Prostate gland (tissue), 2 donors: ENCODE measurements around the gene SWAP70. TPM values are rescaled to one million over a fixed set of nuclear protein-coding genes. Genes with fewer than 3 reads are reported as not detected.

Experiments
- DNase-seq: peaks from one replicate; pipeline ENCODE4 v3.0.0-alpha.2; 2019; ENCODE audit warnings: low spot score
- H3K27ac ChIP-seq, 2 donors: fragments of 200-600 bp; sonication (generic); 2 replicates each; pipeline ENCODE4 v1.5.1; 2017 to 2019
- H3K27me3 ChIP-seq: fragments of 200-600 bp; sonication (generic); replicated peaks from 2 replicates; pipeline ENCODE4 v1.5.1; 2019; ENCODE audit not compliant: insufficient read depth
- H3K36me3 ChIP-seq, 2 donors: fragments of 200-600 bp; sonication (generic); 1 replicate in 1 of 2; 2 replicates in 1 of 2; pipeline versions ENCODE4 v1.5.1 to v1.8.1; 2017 to 2019
- H3K4me1 ChIP-seq: fragments of 200-600 bp; sonication (generic); replicated peaks from 2 replicates; pipeline ENCODE4 v1.5.1; 2019
- H3K4me3 ChIP-seq, 2 donors: fragments of 200-600 bp; sonication (generic); 2 replicates each; pipeline ENCODE4 v1.5.1; 2017 to 2019
- H3K9me3 ChIP-seq: fragments of 200-600 bp; sonication (generic); 2 replicates; pipeline ENCODE4 v1.5.1; 2017
- CTCF ChIP-seq, 4 experiments: fragments of 200-600 bp in 2 of 4; fragments of 450-650 bp in 2 of 4; sonication (generic) in 2 of 4; IDR thresholded peaks; 1 replicate in 3 of 4; 2 replicates in 1 of 4; pipeline ENCODE4 v1.5.1; 2016 to 2019; ENCODE audit warnings: antibody characterized with exemption in 4 of 4, mild to moderate bottlenecking in 2 of 4, moderate library complexity in 2 of 4
- POLR2A ChIP-seq: fragments of 450-650 bp; IDR thresholded peaks from one replicate; pipeline ENCODE4 v1.6.1; 2016; ENCODE audit warnings: antibody characterized with exemption, mild to moderate bottlenecking
- POLR2AphosphoS5 ChIP-seq: sonication (generic); formaldehyde crosslinking; IDR thresholded peaks from one replicate; pipeline ENCODE4 v1.6.1; 2017; ENCODE audit warnings: antibody characterized with exemption
- WGBS: methylation state at CpG from one replicate; pipeline ENCODE4 v1.1.5; 2018; 5-methylcytosine and 5-hydroxymethylcytosine counted together
- intact Hi-C: fragments of 100-400 bp; cut with DNase I; formaldehyde crosslinking; loops from one replicate; pipeline ENCODE4 v1.14.2; 2022
- total RNA-seq, 2 donors: library from RNA; depleted of rRNA; stranded (reverse); fragments of >200 nt; gene quantifications; one replicate each; pipeline ENCODE4 v1.1.0, GENCODE V29; 2016

SWAP70 gene
- total RNA-seq, 2 donors from 2014 or later, result 20.8 to 25.2 TPM

- TF ChIP-seq POLR2AphosphoS5 (no peak), CTCF (IDR thresholded peaks at IDR 0.05) (no peak), POLR2A (no peak)
- DNase-seq, result no peak
- 52% methylated on average over 7 of the region's 7 CpGs for WGBS
Observed at GRCh38 chr11:9651481-9651880, 12.4 kb upstream of the SWAP70 start.

GRCh38 chr11:9651899-9652748, 11.8 kb upstream of the SWAP70 start:
- no peak overlapping the region for H3K27ac ChIP-seq
- DNase-seq, result no peak

More at GRCh38 chr11:9651481-9651880, 12.4 kb upstream of the SWAP70 start:
- H3K36me3 ChIP-seq, result no peaks in the 10 kb centered on the region
- intact Hi-C loops, result no loop called here
- no peaks in the 10 kb centered on the region for H3K4me1 ChIP-seq
- H3K27me3 ChIP-seq, result no peaks in the 10 kb centered on the region
- H3K4me3 ChIP-seq, result no peak overlapping the region
- H3K9me3 ChIP-seq, result no peaks in the 10 kb centered on the region
- H3K27ac ChIP-seq, result no peak overlapping the region

GRCh38 chr11:9653871-9654270, 10.0 kb upstream of the SWAP70 start:
- Histone ChIP-seq H3K27me3 (no peaks in the 10 kb centered on the region), H3K4me1 (no peaks in the 10 kb centered on the region), H3K9me3 (no peaks in the 10 kb centered on the region), H3K27ac (no peak overlapping the region), H3K4me3 (no peak overlapping the region), H3K36me3 (no peaks in the 10 kb centered on the region)
- no peak for TF ChIP-seq POLR2AphosphoS5
- TF ChIP-seq POLR2A, result no peak
- no peak for TF ChIP-seq CTCF (IDR thresholded peaks at IDR 0.05)
- DNase-seq, result no peak
- WGBS, result 55% methylated on average over 2 of the region's 2 CpGs
- intact Hi-C loops, result no loop called here

More at GRCh38 chr11:9651899-9652748, 11.8 kb upstream of the SWAP70 start:
- H3K4me3 ChIP-seq, result no peak overlapping the region
- H3K27me3 ChIP-seq, result no peaks in the 10 kb centered on the region
- H3K9me3 ChIP-seq, result no peaks in the 10 kb centered on the region
- H3K36me3 ChIP-seq, result no peaks in the 10 kb centered on the region
- intact Hi-C loops, result no loop called here
- TF ChIP-seq CTCF (IDR thresholded peaks at IDR 0.05) (no peak), POLR2AphosphoS5 (no peak), POLR2A (no peak)
- no peaks in the 10 kb centered on the region for H3K4me1 ChIP-seq

- no peaks in the 10 kb centered on the region for H3K9me3 ChIP-seq
Observed at GRCh38 chr11:9656864-9657263, 7.0 kb upstream of the SWAP70 start.

GRCh38 chr11:9657531-9657930, 6.3 kb upstream of the SWAP70 start:
- intact Hi-C loops, result no loop called here

More at GRCh38 chr11:9656864-9657263, 7.0 kb upstream of the SWAP70 start:
- intact Hi-C loops, result no loop called here
- Histone ChIP-seq H3K36me3 (no peaks in the 10 kb centered on the region), H3K27ac (no peak overlapping the region), H3K4me1 (no peaks in the 10 kb centered on the region), H3K27me3 (no peaks in the 10 kb centered on the region), H3K4me3 (no peak overlapping the region)
- DNase-seq, result no peak
- no peak for TF ChIP-seq POLR2A

More at GRCh38 chr11:9657531-9657930, 6.3 kb upstream of the SWAP70 start:
- H3K36me3 ChIP-seq, result no peaks in the 10 kb centered on the region
- no peaks in the 10 kb centered on the region for H3K9me3 ChIP-seq
- no peaks in the 10 kb centered on the region for H3K27me3 ChIP-seq
- no peak for TF ChIP-seq CTCF (IDR thresholded peaks at IDR 0.05)
- TF ChIP-seq POLR2A, result no peak
- TF ChIP-seq POLR2AphosphoS5, result no peak
- DNase-seq, result no peak
- 90% methylated on average over 6 of the region's 6 CpGs for WGBS
- H3K4me1 ChIP-seq, result no peaks in the 10 kb centered on the region
- no peak overlapping the region for H3K4me3 ChIP-seq
- H3K27ac ChIP-seq, result no peak overlapping the region
